ENCODE results near the gene GMPS. TPM values are rescaled to one million over a fixed set of nuclear protein-coding genes. Genes with fewer than 3 reads are reported as not detected.

Gene GMPS
- total RNA-seq, 1 donor from 2014 or later, result 49.4 TPM

Other genes starting within 250 kb of the GMPS start
- 7.8 TPM for gene PLCH1, start 125.6 kb upstream of the GMPS start, total RNA-seq
- gene C3orf33, start 64.4 kb upstream of the GMPS start, total RNA-seq, result 5.1 TPM
- gene SLC33A1, start 16.2 kb upstream of the GMPS start, total RNA-seq, result 39.5 TPM
- gene KCNAB1, start 249.9 kb downstream of the GMPS start, total RNA-seq, result 9.1 TPM